Stimulated activated CD4-positive, alpha-beta T cell treated with anti-CD3 and anti-CD28 coated beads, Interleukin-4, amount 100 ng/mL, for 1 hour (primary cell): Measurements from ENCODE around the gene PLCH1.

Source experiments
- DNase-seq: peaks from one replicate; pipeline ENCODE4 v3.0.0-alpha.2; 2020

PLCH1 gene

GRCh38 chr3:155519078-155519477, 225.8 kb downstream of the PLCH1 start:
- DNase-seq, result no peak

- DNase-seq, result no peak
Observed at GRCh38 chr3:155517903-155518302, 227.0 kb downstream of the PLCH1 start.

GRCh38 chr3:155516439-155516838, 228.4 kb downstream of the PLCH1 start:
- no peak for DNase-seq

GRCh38 chr3:155512867-155513261, 232.0 kb downstream of the PLCH1 start:
- no peak for DNase-seq

GRCh38 chr3:155512175-155512866, 232.6 kb downstream of the PLCH1 start:
- no peak for DNase-seq

- no peak for DNase-seq
Observed at GRCh38 chr3:155504682-155505081, 240.2 kb downstream of the PLCH1 start.

GRCh38 chr3:155502630-155503029, 242.2 kb downstream of the PLCH1 start:
- DNase-seq, result no peak

- no peak for DNase-seq
Observed at GRCh38 chr3:155500194-155500818, 244.6 kb downstream of the PLCH1 start.

- no peak for DNase-seq
Observed at GRCh38 chr3:155497930-155498647, 246.8 kb downstream of the PLCH1 start.

GRCh38 chr3:155496206-155496605, 248.7 kb downstream of the PLCH1 start:
- DNase-seq, result no peak

- DNase-seq, result no peak
Observed at GRCh38 chr3:155495387-155495786, 249.5 kb downstream of the PLCH1 start.

GRCh38 chr3:155494332-155494731, 250.5 kb downstream of the PLCH1 start:
- DNase-seq, result no peak

- no peak for DNase-seq
Observed at GRCh38 chr3:155492841-155493240, 252.0 kb downstream of the PLCH1 start.

GRCh38 chr3:155491696-155492095, 253.2 kb downstream of the PLCH1 start:
- no peak for DNase-seq

GRCh38 chr3:155488671-155489070, 256.2 kb downstream of the PLCH1 start:
- no peak for DNase-seq

GRCh38 chr3:155485897-155486296, 259.0 kb downstream of the PLCH1 start:
- DNase-seq, result no peak

GRCh38 chr3:155481591-155481990, 263.3 kb downstream of the PLCH1 start:
- no peak for DNase-seq

GRCh38 chr3:155481089-155481488, 263.8 kb downstream of the PLCH1 start:
- no peak for DNase-seq

- no peak for DNase-seq
Observed at GRCh38 chr3:155465664-155466063, 279.2 kb downstream of the PLCH1 start.

- DNase-seq, result no peak
Observed at GRCh38 chr3:155462672-155463071, 282.2 kb downstream of the PLCH1 start.

- DNase-seq, result no peak
Observed at GRCh38 chr3:155457591-155457990, 287.3 kb downstream of the PLCH1 start.

GRCh38 chr3:155455765-155456164, 289.1 kb downstream of the PLCH1 start:
- no peak for DNase-seq

GRCh38 chr3:155453512-155453911, 291.4 kb downstream of the PLCH1 start:
- no peak for DNase-seq

- DNase-seq, result no peak
Observed at GRCh38 chr3:155449613-155450267, 295.1 kb downstream of the PLCH1 start.
